ENCODE data around the gene TNNC1.

DNA sequence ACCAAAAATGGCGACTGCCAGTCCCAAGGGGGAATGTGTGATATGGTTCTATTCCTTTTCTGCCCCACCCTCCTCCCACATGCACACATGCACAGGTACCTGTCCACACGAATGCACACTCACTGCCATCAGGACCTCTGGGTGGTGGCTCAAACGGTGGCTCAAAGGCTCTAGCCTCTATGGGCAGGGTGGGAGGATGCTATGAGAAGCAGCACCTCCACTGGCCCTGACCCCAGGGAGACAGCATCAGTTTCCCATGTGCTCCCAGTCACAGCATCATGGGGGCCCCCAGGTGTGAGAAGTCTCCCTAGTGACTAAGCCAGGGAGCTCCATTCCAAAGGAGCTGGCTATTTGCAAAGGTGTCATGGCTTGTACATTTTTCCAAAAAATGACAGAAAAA, 24.8 kb downstream of the TNNC1 start:
- no peak for TF ChIP-seq ZC3H10 (CRISPR knock-in tag; IDR thresholded peaks at IDR 0.05)
- no peak for TF ChIP-seq POU6F1 (CRISPR knock-in tag; IDR thresholded peaks at IDR 0.05; ENCODE audit: borderline replicate concordance, low read depth)
- TF ChIP-seq TSHZ2 (CRISPR knock-in tag; IDR thresholded peaks at IDR 0.05) = no peak
- TF ChIP-seq BACH2 (CRISPR knock-in tag; IDR thresholded peaks at IDR 0.05; ENCODE audit: borderline replicate concordance) = no peak
- no peak for TF ChIP-seq CREB5 (CRISPR knock-in tag; IDR thresholded peaks at IDR 0.05; ENCODE audit: low read depth)
- TF ChIP-seq CSDC2 (CRISPR knock-in tag; IDR thresholded peaks at IDR 0.05) = no peak
- TF ChIP-seq CSRNP3 (CRISPR knock-in tag; IDR thresholded peaks at IDR 0.05) = no peak
- no peak for TF ChIP-seq ESRRG (CRISPR knock-in tag; IDR thresholded peaks at IDR 0.05)
- no peak for TF ChIP-seq TOX (CRISPR knock-in tag; IDR thresholded peaks at IDR 0.05; ENCODE audit: borderline replicate concordance)
